Panc1 (cell line): ENCODE data around the gene MUS81. TPM values are rescaled to one million over a fixed set of nuclear protein-coding genes. Genes with fewer than 3 reads are reported as not detected.

Experiments used
- ATAC-seq: fragments of 200-7000 bp; cut with Tn5 transposase; 2 replicates; pipeline ENCODE4 v1.9.1; 2020; ENCODE audit warnings: mild to moderate bottlenecking, moderate library complexity
- BruUV-seq: library from RNA; stranded (reverse); fragments of 400-500 nt; replicated peaks from 2 replicates; lab custom pipeline; 2021; lab: Mats Ljungman, UMichigan
- CTCF ChIA-PET: fragments of 300-600 bp; sonication (Branson Sonifier 250); formaldehyde crosslinking; loops from one replicate; lab custom pipeline; 2022; ENCODE audit warnings: antibody characterized with exemption; lab: Charles Lee
- POLR2A ChIA-PET: fragments of 300-600 bp; sonication (Branson Sonifier 250); formaldehyde crosslinking; loops from one replicate; lab custom pipeline; 2022; ENCODE audit warnings: antibody characterized with exemption; lab: Charles Lee
- DNase-seq: peaks from one replicate; pipeline ENCODE4 v3.0.0-alpha.2; 2010; ENCODE audit warnings: low read depth, low spot score
- H3K27ac ChIP-seq: 2 replicates; pipeline ENCODE4 v1.5.1; 2011; ENCODE audit warnings: mild to moderate bottlenecking, low read length, inconsistent platforms
- H3K27me3 ChIP-seq: fragments of 200-500 bp; sonication (Bioruptor generic); 2 replicates; pipeline ENCODE4 v1.6.0; 2014; ENCODE audit warnings: low read length, inconsistent platforms; ENCODE audit not compliant: control insufficient read depth, insufficient read depth
- H3K36me3 ChIP-seq: fragments of 200-500 bp; sonication (Bioruptor generic); 2 replicates; pipeline ENCODE4 v1.5.1; 2014; ENCODE audit warnings: inconsistent platforms, mild to moderate bottlenecking, low read length, moderate library complexity; ENCODE audit not compliant: control insufficient read depth, insufficient read depth
- H3K4me1 ChIP-seq: 2 replicates; pipeline ENCODE4 v1.5.1; 2011; ENCODE audit warnings: inconsistent platforms, mild to moderate bottlenecking, low read length, moderate library complexity; ENCODE audit not compliant: control insufficient read depth, insufficient read depth
- H3K4me3 ChIP-seq, 2 experiments: 2 replicates each; pipeline ENCODE4 v1.5.1; 2011 to 2012; ENCODE audit warnings: low read depth in 2 of 2, low read length in 2 of 2, mild to moderate bottlenecking in 2 of 2, inconsistent platforms in 1 of 2, moderate library complexity in 1 of 2
- H3K9me3 ChIP-seq: fragments of 200-500 bp; sonication (Bioruptor generic); 2 replicates; pipeline ENCODE4 v1.5.1; 2014; ENCODE audit warnings: low read depth, mild to moderate bottlenecking, inconsistent platforms, low read length, moderate library complexity; ENCODE audit not compliant: control insufficient read depth, insufficient read depth
- POLR2AphosphoS5 ChIP-seq: IDR thresholded peaks from 2 replicates; pipeline ENCODE4 v1.6.1; 2012; ENCODE audit warnings: mild to moderate bottlenecking, low read depth, low read length, moderate library complexity
- SIN3A ChIP-seq: IDR thresholded peaks from 2 replicates; pipeline ENCODE4 v1.6.1; 2012; ENCODE audit warnings: low read depth, mild to moderate bottlenecking, low read length, moderate library complexity, borderline replicate concordance; ENCODE audit not compliant: insufficient read depth
- TCF7L2 ChIP-seq: IDR thresholded peaks from 2 replicates; pipeline ENCODE4 v1.6.1; 2011; ENCODE audit warnings: mild to moderate bottlenecking, low read depth, low read length, inconsistent platforms
- in situ Hi-C: cut with HindIII; loops from 2 replicates; pipeline ENCODE4 v1.10.0; 2016; ENCODE audit warnings: low sequenced_read_pairs, low pct_unique_long_range_greater_than_20kb
- intact Hi-C: fragments of 100-400 bp; cut with micrococcal nuclease; formaldehyde crosslinking; loops from one replicate; pipeline ENCODE4 v1.10.0; 2022; ENCODE audit not compliant: unreplicated experiment
- total RNA-seq: library from RNA; stranded (reverse); gene quantifications from one replicate; pipeline ENCODE4 v1.2.1, GENCODE V29; 2021; ENCODE audit not compliant: unreplicated experiment
- TF ChIP-seq, protein P1 (sequence below): fragments of 450-650 bp; IDR thresholded peaks from 2 replicates; pipeline ENCODE4 v1.5.1; 2017; ENCODE audit warnings: mild to moderate bottlenecking
- TF ChIP-seq, protein P2 (sequence below), 2 experiments: IDR thresholded peaks; 2 replicates each; pipeline ENCODE4 v1.6.1; 2011 to 2012; ENCODE audit warnings: low read depth in 2 of 2, control low read depth in 1 of 2, low read length in 1 of 2, mild to moderate bottlenecking in 1 of 2, moderate library complexity in 1 of 2; ENCODE audit not compliant: insufficient read depth in 1 of 2

The MUS81 gene
- total RNA-seq, 1 experiment from 2014 or later, result 140 TPM

DNA sequence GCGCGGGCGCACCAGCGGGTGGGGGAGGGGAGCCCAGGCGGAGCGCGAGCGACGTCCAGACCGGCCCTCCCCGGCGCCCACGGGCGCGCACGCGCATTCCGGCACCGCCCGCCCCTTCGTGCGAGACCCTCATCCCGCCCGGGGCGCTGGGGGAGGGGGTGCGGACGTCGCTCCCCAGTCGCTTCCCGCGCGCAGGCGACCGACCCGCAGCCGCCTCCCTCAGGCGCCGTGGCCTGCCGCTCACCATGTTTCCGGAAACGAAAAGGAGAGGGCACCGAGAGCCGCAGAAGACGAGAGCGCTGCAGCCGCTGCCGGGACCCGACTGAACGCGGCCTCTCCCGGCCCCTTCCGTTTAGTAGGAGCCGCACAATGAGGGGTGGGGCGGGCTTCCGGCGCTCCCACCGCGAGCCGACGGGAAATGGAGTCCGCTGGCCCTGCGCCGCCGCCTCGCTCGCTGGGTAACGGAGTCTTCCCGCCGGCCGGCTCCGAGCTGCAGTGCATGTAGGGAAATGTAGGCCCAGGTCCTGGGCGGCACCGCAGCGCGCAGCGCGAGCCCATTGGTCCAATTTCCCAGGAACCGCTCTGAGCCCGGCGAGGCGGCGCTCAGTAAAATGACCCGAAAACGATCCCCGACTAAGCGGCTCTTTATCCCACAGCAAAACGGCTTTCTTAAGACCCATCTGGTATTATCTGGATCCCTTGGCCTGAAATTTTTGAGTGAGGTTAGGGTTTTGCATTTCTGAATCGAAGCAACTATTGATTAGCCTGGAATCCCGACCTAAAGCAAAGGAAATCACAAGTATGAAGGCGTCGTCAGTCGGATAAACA, 2.2 kb upstream of the MUS81 start, which contains the start of gene CFL1:
TSS of gene CFL1 (minus strand) at position 328 of the 828 bp plus-strand sequence. CDS start at position 247, 81 bp downstream.
- intact Hi-C loops, result loop anchor here (10.0 kb wide), 1 partner anchor 303 kb away; the partner anchor contains the start of gene LTBP3
- ChIA-PET CTCF (interaction anchor here (3.3 kb wide), 1 partner anchor 27 kb away, joined by 14 read pairs; no protein-coding TSS in a partner anchor), POLR2A (interaction anchor here (0.6 to 0.7 kb wide), 4 partner anchors 16 to 1563 kb away, joined by 3 to 26 read pairs (median 8); no protein-coding TSS in a partner anchor)
- Histone ChIP-seq H3K27ac (peak within 1 kb of the TSS; percentile 98), H3K27me3 (no peaks in the 10 kb centered on the region), H3K4me1 (peaks cover 56% of the 10 kb centered on the region), H3K9me3 (no peaks in the 10 kb centered on the region), H3K4me3 (peak within 1 kb of the TSS; percentile 94 to 99), H3K36me3 (peaks cover 28% of the 10 kb centered on the region)
- in situ Hi-C loops, result no loop called here
- DNase-seq (peak; percentile 89), ATAC-seq (peak; percentile 73)
- no TSS peak for BruUV-seq
- TF ChIP-seq, protein P1, sequence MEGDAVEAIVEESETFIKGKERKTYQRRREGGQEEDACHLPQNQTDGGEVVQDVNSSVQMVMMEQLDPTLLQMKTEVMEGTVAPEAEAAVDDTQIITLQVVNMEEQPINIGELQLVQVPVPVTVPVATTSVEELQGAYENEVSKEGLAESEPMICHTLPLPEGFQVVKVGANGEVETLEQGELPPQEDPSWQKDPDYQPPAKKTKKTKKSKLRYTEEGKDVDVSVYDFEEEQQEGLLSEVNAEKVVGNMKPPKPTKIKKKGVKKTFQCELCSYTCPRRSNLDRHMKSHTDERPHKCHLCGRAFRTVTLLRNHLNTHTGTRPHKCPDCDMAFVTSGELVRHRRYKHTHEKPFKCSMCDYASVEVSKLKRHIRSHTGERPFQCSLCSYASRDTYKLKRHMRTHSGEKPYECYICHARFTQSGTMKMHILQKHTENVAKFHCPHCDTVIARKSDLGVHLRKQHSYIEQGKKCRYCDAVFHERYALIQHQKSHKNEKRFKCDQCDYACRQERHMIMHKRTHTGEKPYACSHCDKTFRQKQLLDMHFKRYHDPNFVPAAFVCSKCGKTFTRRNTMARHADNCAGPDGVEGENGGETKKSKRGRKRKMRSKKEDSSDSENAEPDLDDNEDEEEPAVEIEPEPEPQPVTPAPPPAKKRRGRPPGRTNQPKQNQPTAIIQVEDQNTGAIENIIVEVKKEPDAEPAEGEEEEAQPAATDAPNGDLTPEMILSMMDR, result no peak
- TF ChIP-seq POLR2AphosphoS5 (peak; percentile 99), SIN3A (peak; percentile 96; the same call in 1 of the 2 replicates), TCF7L2 (peak; percentile 54; the same call in 1 of the 2 replicates)
- TF ChIP-seq, protein P2, sequence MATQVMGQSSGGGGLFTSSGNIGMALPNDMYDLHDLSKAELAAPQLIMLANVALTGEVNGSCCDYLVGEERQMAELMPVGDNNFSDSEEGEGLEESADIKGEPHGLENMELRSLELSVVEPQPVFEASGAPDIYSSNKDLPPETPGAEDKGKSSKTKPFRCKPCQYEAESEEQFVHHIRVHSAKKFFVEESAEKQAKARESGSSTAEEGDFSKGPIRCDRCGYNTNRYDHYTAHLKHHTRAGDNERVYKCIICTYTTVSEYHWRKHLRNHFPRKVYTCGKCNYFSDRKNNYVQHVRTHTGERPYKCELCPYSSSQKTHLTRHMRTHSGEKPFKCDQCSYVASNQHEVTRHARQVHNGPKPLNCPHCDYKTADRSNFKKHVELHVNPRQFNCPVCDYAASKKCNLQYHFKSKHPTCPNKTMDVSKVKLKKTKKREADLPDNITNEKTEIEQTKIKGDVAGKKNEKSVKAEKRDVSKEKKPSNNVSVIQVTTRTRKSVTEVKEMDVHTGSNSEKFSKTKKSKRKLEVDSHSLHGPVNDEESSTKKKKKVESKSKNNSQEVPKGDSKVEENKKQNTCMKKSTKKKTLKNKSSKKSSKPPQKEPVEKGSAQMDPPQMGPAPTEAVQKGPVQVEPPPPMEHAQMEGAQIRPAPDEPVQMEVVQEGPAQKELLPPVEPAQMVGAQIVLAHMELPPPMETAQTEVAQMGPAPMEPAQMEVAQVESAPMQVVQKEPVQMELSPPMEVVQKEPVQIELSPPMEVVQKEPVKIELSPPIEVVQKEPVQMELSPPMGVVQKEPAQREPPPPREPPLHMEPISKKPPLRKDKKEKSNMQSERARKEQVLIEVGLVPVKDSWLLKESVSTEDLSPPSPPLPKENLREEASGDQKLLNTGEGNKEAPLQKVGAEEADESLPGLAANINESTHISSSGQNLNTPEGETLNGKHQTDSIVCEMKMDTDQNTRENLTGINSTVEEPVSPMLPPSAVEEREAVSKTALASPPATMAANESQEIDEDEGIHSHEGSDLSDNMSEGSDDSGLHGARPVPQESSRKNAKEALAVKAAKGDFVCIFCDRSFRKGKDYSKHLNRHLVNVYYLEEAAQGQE (IDR thresholded peaks at IDR 0.05; ENCODE audit: insufficient read depth in 1 of 2, low read depth in 2 of 2, low read length in 1 of 2), result no peak; a peak in 1 of 4 replicates

DNA sequence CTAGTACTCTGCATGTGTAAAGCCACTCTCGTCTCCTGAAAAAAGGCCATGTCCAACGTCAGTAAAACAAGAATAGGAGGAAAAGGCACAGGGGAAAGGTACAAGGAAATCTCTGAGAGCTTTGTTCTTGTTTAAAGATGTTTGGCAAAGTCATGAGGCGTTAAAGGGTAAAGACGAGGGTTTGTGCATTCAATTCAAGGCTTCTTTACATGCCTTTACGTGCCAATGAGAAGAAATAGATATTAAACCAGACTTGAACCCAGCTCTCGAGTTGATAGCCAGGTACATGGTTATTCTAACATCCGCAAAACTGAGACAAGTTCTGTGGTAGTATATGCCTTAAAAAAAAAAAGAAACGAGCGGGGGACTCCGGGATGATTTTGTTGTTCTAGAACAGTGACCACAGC, 1.5 kb upstream of the MUS81 start:
- no peaks in the 10 kb centered on the region for H3K27me3 ChIP-seq
- ATAC-seq (no peak), DNase-seq (peak; percentile 64)
- H3K27ac ChIP-seq, result peak overlapping the region; percentile 98
- peaks cover 51% of the 10 kb centered on the region for H3K4me1 ChIP-seq
- TF ChIP-seq, protein P1, result no peak
- TF ChIP-seq TCF7L2 (no peak), SIN3A (no peak), POLR2AphosphoS5 (no peak)
- TF ChIP-seq, protein P2 (IDR thresholded peaks at IDR 0.05; ENCODE audit: insufficient read depth in 1 of 2, low read depth in 2 of 2, low read length in 1 of 2), result no peak
- ChIA-PET CTCF (interaction anchor here (0.5 to 3.3 kb wide), 3 partner anchors 26 to 152 kb away, joined by 3 to 14 read pairs (median 5); no protein-coding TSS in a partner anchor), POLR2A (interaction anchor here (0.6 to 1.6 kb wide), 6 partner anchors 15 to 1563 kb away, joined by 3 to 26 read pairs (median 6); partner anchors contain the start of gene SF3B2)
- peaks cover 27% of the 10 kb centered on the region for H3K36me3 ChIP-seq
- in situ Hi-C loops (no loop called here), intact Hi-C loops (loop anchor here (10.0 kb wide), 1 partner anchor 304 kb away; the partner anchor contains the start of gene LTBP3)
- H3K9me3 ChIP-seq, result no peaks in the 10 kb centered on the region
- peak overlapping the region; percentile 85 to 99 for H3K4me3 ChIP-seq
- BruUV-seq, result no TSS peak
